K562 (cell line): ENCODE results near the gene VTCN1. TPM values are rescaled to one million over a fixed set of nuclear protein-coding genes. Genes with fewer than 3 reads are reported as not detected.

ENCODE experiments used
- ATF4 ChIP-seq: fragments of 450-650 bp; formaldehyde crosslinking; IDR thresholded peaks from 2 replicates; pipeline ENCODE4 v1.4.0; 2022; ENCODE audit warnings: mild to moderate bottlenecking, moderate library complexity
- BCL6 ChIP-seq: fragments of 250-450 bp; sonication (Bioruptor Pico); IDR thresholded peaks from 2 replicates; pipeline ENCODE4 v1.4.0; 2020
- CREB1 ChIP-seq, 2 experiments: sonication (generic) in 1 of 2; formaldehyde crosslinking in 1 of 2; IDR thresholded peaks; 2 replicates each; pipeline versions ENCODE4 v1.6.1 to v1.8.0; 2012 to 2022; ENCODE audit warnings: inconsistent platforms in 1 of 2, mild to moderate bottlenecking in 1 of 2, missing genetic modification reagents in 1 of 2, moderate library complexity in 1 of 2
- CREB3L1 ChIP-seq: fragments of 450-650 bp; IDR thresholded peaks from 2 replicates; pipeline ENCODE4 v1.6.1; 2014; ENCODE audit warnings: low read depth, mild to moderate bottlenecking, moderate library complexity, borderline replicate concordance
- CREM ChIP-seq: IDR thresholded peaks from 2 replicates; pipeline ENCODE4 v1.6.1; 2014; ENCODE audit warnings: antibody characterized with exemption, low read depth
- MYC ChIP-seq, 2 experiments: fragments of 250-450 bp in 1 of 2; sonication (Bioruptor Pico) in 1 of 2; IDR thresholded peaks; 2 replicates each; pipeline versions ENCODE4 v1.5.1 to v1.6.1; 2012 to 2021; ENCODE audit warnings: low read depth in 2 of 2, borderline replicate concordance in 1 of 2, improper control_type of control experiment in 1 of 2, low read length in 1 of 2, mild to moderate bottlenecking in 1 of 2, moderate library complexity in 1 of 2
- MYNN ChIP-seq, 2 experiments: sonication (generic); formaldehyde crosslinking in 1 of 2; IDR thresholded peaks; 2 replicates each; pipeline versions ENCODE4 v1.5.0 to v1.6.1; 2016 to 2020; ENCODE audit warnings: antibody characterized with exemption in 1 of 2, missing genetic modification reagents in 1 of 2
- NRF1 ChIP-seq, 2 experiments: fragments of 450-650 bp; IDR thresholded peaks in 1 of 2; conservative IDR thresholded peaks in 1 of 2; 2 replicates each; pipeline ENCODE4 v1.6.1; 2014; ENCODE audit warnings: mild to moderate bottlenecking in 2 of 2
- POLR2G ChIP-seq: fragments of 200-400 bp; formaldehyde crosslinking; IDR thresholded peaks from 2 replicates; pipeline ENCODE4 v1.6.1; 2017; ENCODE audit warnings: low read depth, mild to moderate bottlenecking, antibody characterized with exemption, low read length, moderate library complexity
- SP1 ChIP-seq: sonication (generic); formaldehyde crosslinking; IDR thresholded peaks from 2 replicates; pipeline ENCODE4 v1.8.1; 2022; ENCODE audit warnings: mild to moderate bottlenecking, missing genetic modification reagents
- STAT5A ChIP-seq: IDR thresholded peaks from 2 replicates; pipeline ENCODE4 v1.6.1; 2012; ENCODE audit warnings: low read length, inconsistent platforms, borderline replicate concordance
- TAF1 ChIP-seq: IDR thresholded peaks from 2 replicates; pipeline ENCODE4 v1.6.1; 2011; ENCODE audit warnings: mild to moderate bottlenecking, low read length, moderate library complexity; ENCODE audit not compliant: insufficient read depth, control insufficient read depth, severe bottlenecking; ENCODE audit errors: extremely low read depth
- TBL1XR1 ChIP-seq, 2 experiments: IDR thresholded peaks; 2 replicates each; pipeline ENCODE4 v1.6.1; 2012; ENCODE audit warnings: improper control_type of control experiment in 2 of 2, low read length in 2 of 2, mild to moderate bottlenecking in 1 of 2
- TCF3 ChIP-seq: sonication (generic); formaldehyde crosslinking; IDR thresholded peaks from 2 replicates; pipeline ENCODE4 v1.4.0; 2020; ENCODE audit warnings: mild to moderate bottlenecking, missing genetic modification reagents
- VEZF1 ChIP-seq: fragments of 200-800 bp; sonication (Bioruptor generic); IDR thresholded peaks from 2 replicates; pipeline ENCODE4 v1.6.1; 2017; ENCODE audit warnings: missing genetic modification characterization, missing compliant biosample characterization
- XRCC3 ChIP-seq: fragments of 450-650 bp; IDR thresholded peaks from 2 replicates; pipeline ENCODE4 v1.6.1; 2017; ENCODE audit warnings: mild to moderate bottlenecking, moderate library complexity
- polyA plus RNA-seq, 8 experiments: library from polyadenylated mRNA; depleted of rRNA in 4 of 8; stranded (reverse) in 5 of 8; unstranded in 3 of 8; fragments of >200 nt; fragmentation: Nextera tagmentation in 2 of 8; fragmentation: Illumina TruSeq in 1 of 8; extraction: Ambion mirVana in 2 of 8; extraction: Trizol in 1 of 8; gene quantifications; 2 replicates each; pipeline versions ENCODE4 v1.2.1 to v1.2.3, GENCODE V29; 2011 to 2014; ENCODE audit warnings: inconsistent platforms in 1 of 8, missing spikeins in 1 of 8
- total RNA-seq, 7 experiments: library from RNA; depleted of rRNA in 6 of 7; stranded (reverse); fragments of >200 nt in 6 of 7; fragmentation: Illumina TruSeq in 2 of 7; extraction: Trizol in 2 of 7; gene quantifications; 2 replicates each; pipeline versions ENCODE4 v1.2.1 to v1.2.3, GENCODE V29; 2011 to 2021; ENCODE audit warnings: low replicate concordance in 1 of 7
- TF ChIP-seq, protein P1 (sequence below): sonication (generic); formaldehyde crosslinking; IDR thresholded peaks from 2 replicates; pipeline ENCODE4 v1.8.0; 2022; ENCODE audit warnings: missing genetic modification reagents, mild to moderate bottlenecking, moderate library complexity, borderline replicate concordance
- TF ChIP-seq, protein P2 (sequence below): sonication (generic); formaldehyde crosslinking; IDR thresholded peaks from 2 replicates; pipeline ENCODE4 v1.8.1; 2023; ENCODE audit warnings: mild to moderate bottlenecking, missing genetic modification reagents

VTCN1 gene
- total and polyA plus RNA-seq, 9 of the 15 experiments (the other 6 are each of a cell fraction or from before 2014, with no cell fraction given) = not detected

DNA sequence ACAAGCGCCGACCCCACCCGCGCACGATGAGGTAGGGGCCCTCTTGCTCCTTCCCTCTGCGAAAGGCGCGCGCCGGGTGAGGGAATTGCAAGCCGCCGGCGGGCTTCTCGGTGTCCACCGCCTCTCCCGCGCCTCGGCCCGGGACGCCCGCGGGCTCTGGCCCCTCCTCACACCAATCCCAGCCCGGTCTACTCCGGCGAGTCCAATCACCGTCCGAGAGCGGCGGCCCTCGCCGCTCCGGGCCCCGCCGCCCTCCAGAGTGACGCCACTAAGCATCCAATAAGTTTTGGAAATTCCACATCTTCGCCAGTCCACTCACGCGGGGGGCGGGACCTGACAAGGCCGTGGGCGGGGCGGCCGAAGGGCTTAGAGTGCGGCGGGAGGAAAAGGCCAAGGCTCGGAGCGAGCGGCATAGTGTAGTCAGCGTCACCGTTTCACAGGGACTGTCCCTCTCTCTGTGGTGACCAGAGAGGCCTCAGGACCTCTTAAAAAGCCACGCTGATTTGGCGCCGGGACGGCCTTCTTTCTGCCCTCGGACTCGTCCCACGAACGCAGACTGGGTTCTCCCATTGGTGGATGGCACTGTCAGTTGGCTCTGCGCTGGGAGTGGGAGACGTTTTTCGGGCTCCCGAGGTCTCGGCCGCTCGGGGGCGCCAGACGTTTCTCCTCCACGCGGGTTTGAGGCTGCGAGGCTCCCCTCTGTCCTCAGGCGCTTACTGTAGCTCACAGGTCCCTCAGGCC is 89.0 kb downstream of the VTCN1 start, which contains the start of gene TRIM45 (continued):
- TF ChIP-seq, protein P1, sequence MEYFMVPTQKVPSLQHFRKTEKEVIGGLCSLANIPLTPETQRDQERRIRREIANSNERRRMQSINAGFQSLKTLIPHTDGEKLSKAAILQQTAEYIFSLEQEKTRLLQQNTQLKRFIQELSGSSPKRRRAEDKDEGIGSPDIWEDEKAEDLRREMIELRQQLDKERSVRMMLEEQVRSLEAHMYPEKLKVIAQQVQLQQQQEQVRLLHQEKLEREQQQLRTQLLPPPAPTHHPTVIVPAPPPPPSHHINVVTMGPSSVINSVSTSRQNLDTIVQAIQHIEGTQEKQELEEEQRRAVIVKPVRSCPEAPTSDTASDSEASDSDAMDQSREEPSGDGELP (CRISPR knock-in tag) = peak; percentile 47
- TF ChIP-seq TCF3 = peak; percentile 32
- TF ChIP-seq CREM = peak; percentile 44
- TF ChIP-seq STAT5A = no peak
- peak; percentile 87 for TF ChIP-seq MYC (IDR thresholded peaks at IDR 0.05; ENCODE audit: low read depth, low read length)
- no peak for TF ChIP-seq MYC (CRISPR knock-in tag; IDR thresholded peaks at IDR 0.05; ENCODE audit: borderline replicate concordance, low read depth)
- TF ChIP-seq BCL6 (CRISPR knock-in tag) = peak; percentile 30; the same call in 1 of the 2 replicates
- no peak for TF ChIP-seq ATF4 (CRISPR knock-in tag)
- peak; percentile 84 for TF ChIP-seq SP1 (CRISPR knock-in tag)
- no peak for TF ChIP-seq TBL1XR1 (IDR thresholded peaks at IDR 0.05; ENCODE audit: low read length in 2 of 2)
- peak; percentile 12 for TF ChIP-seq TAF1
- peak; percentile 40 for TF ChIP-seq CREB1 (IDR thresholded peaks at IDR 0.05)
- peak; percentile 54 for TF ChIP-seq CREB1 (CRISPR knock-in tag; IDR thresholded peaks at IDR 0.05)
- TF ChIP-seq VEZF1 = peak; percentile 96
- TF ChIP-seq MYNN (IDR thresholded peaks at IDR 0.05) = no peak
- no peak for TF ChIP-seq MYNN (CRISPR knock-in tag; IDR thresholded peaks at IDR 0.05)
- TF ChIP-seq POLR2G = peak; percentile 90
- TF ChIP-seq, protein P2, sequence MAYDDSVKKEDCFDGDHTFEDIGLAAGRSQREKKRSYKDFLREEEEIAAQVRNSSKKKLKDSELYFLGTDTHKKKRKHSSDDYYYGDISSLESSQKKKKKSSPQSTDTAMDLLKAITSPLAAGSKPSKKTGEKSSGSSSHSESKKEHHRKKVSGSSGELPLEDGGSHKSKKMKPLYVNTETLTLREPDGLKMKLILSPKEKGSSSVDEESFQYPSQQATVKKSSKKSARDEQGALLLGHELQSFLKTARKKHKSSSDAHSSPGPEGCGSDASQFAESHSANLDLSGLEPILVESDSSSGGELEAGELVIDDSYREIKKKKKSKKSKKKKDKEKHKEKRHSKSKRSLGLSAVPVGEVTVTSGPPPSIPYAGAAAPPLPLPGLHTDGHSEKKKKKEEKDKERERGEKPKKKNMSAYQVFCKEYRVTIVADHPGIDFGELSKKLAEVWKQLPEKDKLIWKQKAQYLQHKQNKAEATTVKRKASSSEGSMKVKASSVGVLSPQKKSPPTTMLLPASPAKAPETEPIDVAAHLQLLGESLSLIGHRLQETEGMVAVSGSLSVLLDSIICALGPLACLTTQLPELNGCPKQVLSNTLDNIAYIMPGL = peak; percentile 29
- no peak for TF ChIP-seq XRCC3
- 0 out of 2 replicates have a peak, but pooled peaks have one; percentile 70 for TF ChIP-seq CREB3L1
- TF ChIP-seq NRF1 (conservative IDR thresholded peaks at IDR 0.05 in 1 of 2, IDR thresholded peaks at IDR 0.05 in 1 of 2) = peak; percentile 69 to 73
